Breast epithelium (tissue), 3 donors: ENCODE measurements around the gene XPNPEP1.

Experiments used
- POLR2AphosphoS5 ChIP-seq, 3 donors: sonication (generic); formaldehyde crosslinking; IDR thresholded peaks; one replicate each; pipeline ENCODE4 v1.6.1; 2017; ENCODE audit warnings: antibody characterized with exemption in 3 of 3
- TF ChIP-seq, protein P1 (sequence below), 3 donors: fragments of 450-650 bp; IDR thresholded peaks; one replicate each; pipeline ENCODE4 v1.5.1; 2016 to 2017; ENCODE audit warnings: antibody characterized with exemption in 3 of 3, mild to moderate bottlenecking in 3 of 3, moderate library complexity in 3 of 3

DNA sequence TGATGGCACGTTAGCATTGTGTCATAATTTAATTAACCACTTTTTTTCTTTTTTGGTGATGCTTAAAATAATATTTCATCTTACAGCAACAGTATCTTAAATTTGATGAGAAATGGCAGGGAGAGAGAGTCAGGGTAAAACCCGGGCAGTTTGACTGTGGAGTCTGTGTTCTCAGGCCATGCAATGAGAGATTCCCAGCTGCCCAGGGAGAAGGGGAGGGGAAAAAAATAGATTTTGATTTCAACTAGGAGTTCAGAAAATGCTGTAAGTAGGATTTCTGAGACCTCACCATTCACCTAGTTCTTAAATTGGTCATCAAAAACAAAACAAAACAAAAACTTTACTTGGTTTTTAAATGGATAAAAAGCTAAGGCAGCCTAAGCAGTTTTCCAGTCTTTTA is 37.4 kb upstream of the XPNPEP1 start:
- no peak for TF ChIP-seq POLR2AphosphoS5 (IDR thresholded peaks at IDR 0.05)
- TF ChIP-seq, protein P1, sequence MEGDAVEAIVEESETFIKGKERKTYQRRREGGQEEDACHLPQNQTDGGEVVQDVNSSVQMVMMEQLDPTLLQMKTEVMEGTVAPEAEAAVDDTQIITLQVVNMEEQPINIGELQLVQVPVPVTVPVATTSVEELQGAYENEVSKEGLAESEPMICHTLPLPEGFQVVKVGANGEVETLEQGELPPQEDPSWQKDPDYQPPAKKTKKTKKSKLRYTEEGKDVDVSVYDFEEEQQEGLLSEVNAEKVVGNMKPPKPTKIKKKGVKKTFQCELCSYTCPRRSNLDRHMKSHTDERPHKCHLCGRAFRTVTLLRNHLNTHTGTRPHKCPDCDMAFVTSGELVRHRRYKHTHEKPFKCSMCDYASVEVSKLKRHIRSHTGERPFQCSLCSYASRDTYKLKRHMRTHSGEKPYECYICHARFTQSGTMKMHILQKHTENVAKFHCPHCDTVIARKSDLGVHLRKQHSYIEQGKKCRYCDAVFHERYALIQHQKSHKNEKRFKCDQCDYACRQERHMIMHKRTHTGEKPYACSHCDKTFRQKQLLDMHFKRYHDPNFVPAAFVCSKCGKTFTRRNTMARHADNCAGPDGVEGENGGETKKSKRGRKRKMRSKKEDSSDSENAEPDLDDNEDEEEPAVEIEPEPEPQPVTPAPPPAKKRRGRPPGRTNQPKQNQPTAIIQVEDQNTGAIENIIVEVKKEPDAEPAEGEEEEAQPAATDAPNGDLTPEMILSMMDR (IDR thresholded peaks at IDR 0.05): no peak
